ENCODE data around the gene SELENOW. TPM values are rescaled to one million over a fixed set of nuclear protein-coding genes. Genes with fewer than 3 reads are reported as not detected.

The SELENOW gene
- total RNA-seq, 6 experiments from 2014 or later: 46.4 to 141 (median 83.0) TPM

GRCh38 chr19:47752440-47753211 lies 25.9 kb upstream of the SELENOW start:
- no peak for DNase-seq
- no peak for ATAC-seq
- intact Hi-C loops (cut with DNase I): no loop called here
- H3K27me3 ChIP-seq: no peaks in the 10 kb centered on the region
- H3K36me3 ChIP-seq: peaks cover 0 to 64% (median 46%) of the 10 kb centered on the region in 4 donors
- H3K27ac ChIP-seq: no peak overlapping the region
- no peak overlapping the region for H3K4me3 ChIP-seq
- H3K9me3 ChIP-seq: no peaks in the 10 kb centered on the region
- TF ChIP-seq CTCF (IDR thresholded peaks at IDR 0.05): no peak
- TF ChIP-seq POLR2A (IDR thresholded peaks at IDR 0.05): no peak
- peaks cover 0 to 20% (median 7%) of the 10 kb centered on the region in 4 donors for H3K4me1 ChIP-seq
- 71% methylated on average over 7 of the region's 27 CpGs for WGBS (ENCODE audit: insufficient coverage, low coverage, low lambda C conversion rate, missing lambda C conversion rate)

- DNase-seq: no peak
Observed at GRCh38 chr19:47754206-47755064, 24.1 kb upstream of the SELENOW start.

GRCh38 chr19:47755065-47755761 lies 23.3 kb upstream of the SELENOW start:
- intact Hi-C loops (cut with DNase I): no loop called here

More at GRCh38 chr19:47754206-47755064, 24.1 kb upstream of the SELENOW start:
- TF ChIP-seq CTCF (IDR thresholded peaks at IDR 0.05) (no peak), POLR2A (IDR thresholded peaks at IDR 0.05) (no peak)
- ATAC-seq: no peak
- Histone ChIP-seq H3K27me3 (no peaks in the 10 kb centered on the region), H3K4me3 (no peak overlapping the region), H3K36me3 (peaks cover 0 to 56% (median 41%) of the 10 kb centered on the region in 4 donors), H3K9me3 (no peaks in the 10 kb centered on the region), H3K27ac (no peak overlapping the region), H3K4me1 (peaks cover 0 to 29% (median 12%) of the 10 kb centered on the region in 4 donors)
- 91% methylated on average over 4 of the region's 37 CpGs for WGBS (ENCODE audit: insufficient coverage, low coverage, low lambda C conversion rate, missing lambda C conversion rate)
- intact Hi-C loops (cut with DNase I): no loop called here

More at GRCh38 chr19:47755065-47755761, 23.3 kb upstream of the SELENOW start:
- H3K36me3 ChIP-seq: peaks cover 0 to 50% (median 35%) of the 10 kb centered on the region in 4 donors
- no peaks in the 10 kb centered on the region for H3K27me3 ChIP-seq
- WGBS (ENCODE audit: insufficient coverage, low coverage, low lambda C conversion rate, missing lambda C conversion rate): 80% methylated on average over 2 of the region's 36 CpGs
- H3K9me3 ChIP-seq: no peaks in the 10 kb centered on the region
- TF ChIP-seq CTCF (IDR thresholded peaks at IDR 0.05) (no peak), POLR2A (IDR thresholded peaks at IDR 0.05) (no peak)
- H3K4me1 ChIP-seq: peaks cover 0 to 29% (median 12%) of the 10 kb centered on the region in 4 donors
- no peak overlapping the region for H3K27ac ChIP-seq
- DNase-seq (peak in 1 of 3 donors; percentile 55), ATAC-seq (no peak)
- no peak overlapping the region for H3K4me3 ChIP-seq
